CD4-positive, alpha-beta T cell (primary cell): ENCODE measurements around the gene STARD8. TPM values are rescaled to one million over a fixed set of nuclear protein-coding genes. Genes with fewer than 3 reads are reported as not detected.

Experiments
- ATAC-seq: fragments of 200-7000 bp; cut with Tn5 transposase; one replicate; pipeline ENCODE4 v1.10.0; 2022; ENCODE audit warnings: mild to moderate bottlenecking; ENCODE audit not compliant: poor library complexity
- CTCF ChIA-PET: fragments of 350-600 bp; sonication (Branson Sonifier 250); formaldehyde crosslinking; loops from one replicate; lab custom pipeline; 2021; ENCODE audit warnings: antibody characterized with exemption, inconsistent platforms; lab: Charles Lee
- POLR2A ChIA-PET: fragments of 350-600 bp; sonication (Branson Sonifier 250); formaldehyde crosslinking; loops from one replicate; lab custom pipeline; 2021; ENCODE audit warnings: antibody characterized with exemption, inconsistent platforms; lab: Charles Lee
- DNase-seq, 14 experiments: peaks; one replicate each; pipeline ENCODE4 v3.0.0-alpha.2; 2013 to 2020; ENCODE audit warnings: mixed read lengths in 2 of 14
- H3K27ac ChIP-seq, 2 donors: one replicate each; pipeline versions ENCODE4 v1.5.1 to v1.7.0; 2013; ENCODE audit warnings: low read length in 2 of 2, low read depth in 1 of 2, mild to moderate bottlenecking in 1 of 2
- H3K27me3 ChIP-seq, 2 experiments: 1 replicate in 1 of 2; 2 replicates in 1 of 2; pipeline versions ENCODE4 v1.6.1 to v1.7.0; 2013; ENCODE audit warnings: low read length in 2 of 2, control low read depth in 1 of 2, mild to moderate bottlenecking in 1 of 2, moderate library complexity in 1 of 2; ENCODE audit not compliant: insufficient read depth in 2 of 2, control insufficient read depth in 1 of 2
- H3K36me3 ChIP-seq: one replicate; pipeline ENCODE4 v1.6.1; 2013; ENCODE audit warnings: low read length, control low read depth; ENCODE audit not compliant: insufficient read depth
- H3K4me1 ChIP-seq: one replicate; pipeline ENCODE4 v1.6.1; 2013; ENCODE audit warnings: low read length, control low read depth; ENCODE audit not compliant: insufficient read depth
- H3K4me3 ChIP-seq: one replicate; pipeline ENCODE4 v1.5.1; 2013; ENCODE audit warnings: mild to moderate bottlenecking, low read length, moderate library complexity
- H3K9me3 ChIP-seq, 2 experiments: 1 replicate in 1 of 2; 2 replicates in 1 of 2; pipeline versions ENCODE4 v1.6.1 to v1.7.0; 2013; ENCODE audit warnings: low read length in 2 of 2, mild to moderate bottlenecking in 2 of 2, control low read depth in 1 of 2, moderate library complexity in 1 of 2; ENCODE audit not compliant: control insufficient read depth in 1 of 2, insufficient read depth in 1 of 2
- H3K27ac Mint-ChIP-seq: one replicate; pipeline ENCODE4 v1.8.0; 2020; ENCODE audit warnings: mixed read lengths
- H3K27me3 Mint-ChIP-seq: one replicate; pipeline ENCODE4 v1.8.0; 2021; ENCODE audit warnings: mixed read lengths
- H3K36me3 Mint-ChIP-seq: one replicate; pipeline ENCODE4 v1.8.0; 2021; ENCODE audit warnings: low read depth, mixed read lengths
- H3K4me1 Mint-ChIP-seq: one replicate; pipeline ENCODE4 v1.8.0; 2021; ENCODE audit warnings: low read depth, mixed read lengths
- H3K4me3 Mint-ChIP-seq: one replicate; pipeline ENCODE4 v1.8.0; 2020; ENCODE audit warnings: mild to moderate bottlenecking, mixed read lengths
- H3K9me3 Mint-ChIP-seq: one replicate; pipeline ENCODE4 v1.8.0; 2020; ENCODE audit warnings: mixed read lengths
- CTCF ChIP-seq: fragments of 200-600 bp; IDR thresholded peaks from one replicate; pipeline ENCODE4 v1.8.0; 2022; ENCODE audit warnings: antibody characterized with exemption, mild to moderate bottlenecking
- intact Hi-C, 2 experiments: fragments of 100-400 bp; cut with DNase I in 1 of 2; cut with micrococcal nuclease in 1 of 2; formaldehyde crosslinking; loops; one replicate each; pipeline versions ENCODE4 v1.15.1 to v1.9.0; 2023 to 2025; cut with DNase I, micrococcal nuclease
- total RNA-seq, 174 experiments: library from RNA in 2 of 174; stranded (reverse) in 2 of 174; gene quantifications; one replicate each; pipeline ENCODE4 v1.2.3 and lab custom pipeline; 2021 to 2026

STARD8 gene
- total RNA-seq, 2 experiments from 2014 or later, result 0.22 to 0.25 TPM

- Mint-ChIP-seq H3K4me1 (no peaks in the 10 kb centered on the region), H3K27me3 (no peaks in the 10 kb centered on the region), H3K4me3 (no peak overlapping the region), H3K9me3 (no peaks in the 10 kb centered on the region), H3K27ac (no peak overlapping the region), H3K36me3 (no peaks in the 10 kb centered on the region)
- H3K27me3 ChIP-seq, result no peaks in the 10 kb centered on the region
- TF ChIP-seq CTCF, result no peak
- no peaks in the 10 kb centered on the region for H3K4me1 ChIP-seq
- CTCF ChIA-PET, result no interaction called here
- no peaks in the 10 kb centered on the region for H3K36me3 ChIP-seq
- no peak for DNase-seq
- H3K27ac ChIP-seq, result no peak overlapping the region
- intact Hi-C loops, result no loop called here
- ATAC-seq, result no peak
- H3K9me3 ChIP-seq, result no peaks in the 10 kb centered on the region
- POLR2A ChIA-PET, result no interaction called here
- no peak overlapping the region for H3K4me3 ChIP-seq
These were observed 25.3 kb downstream of the STARD8 start for GRCh38 chrX:68672581-68673318.

GRCh38 chrX:68675571-68675970, 28.1 kb downstream of the STARD8 start:
- Mint-ChIP-seq H3K27ac (no peak overlapping the region), H3K9me3 (no peaks in the 10 kb centered on the region), H3K4me1 (no peaks in the 10 kb centered on the region), H3K27me3 (no peaks in the 10 kb centered on the region), H3K4me3 (no peak overlapping the region), H3K36me3 (no peaks in the 10 kb centered on the region)
- Histone ChIP-seq H3K36me3 (no peaks in the 10 kb centered on the region), H3K9me3 (no peaks in the 10 kb centered on the region), H3K27me3 (no peaks in the 10 kb centered on the region), H3K4me3 (no peak overlapping the region), H3K27ac (no peak overlapping the region), H3K4me1 (no peaks in the 10 kb centered on the region)
- no peak for DNase-seq
- intact Hi-C loops, result no loop called here
- TF ChIP-seq CTCF, result no peak
- ChIA-PET CTCF (no interaction called here), POLR2A (no interaction called here)
- no peak for ATAC-seq

- Mint-ChIP-seq H3K27ac (no peak overlapping the region), H3K4me1 (no peaks in the 10 kb centered on the region), H3K36me3 (no peaks in the 10 kb centered on the region), H3K4me3 (no peak overlapping the region), H3K9me3 (no peaks in the 10 kb centered on the region), H3K27me3 (no peaks in the 10 kb centered on the region)
- no peak overlapping the region for H3K4me3 ChIP-seq
- TF ChIP-seq CTCF, result no peak
- ChIA-PET CTCF (no interaction called here), POLR2A (no interaction called here)
- intact Hi-C loops, result no loop called here
- no peak overlapping the region for H3K27ac ChIP-seq
- H3K9me3 ChIP-seq, result no peaks in the 10 kb centered on the region
- ATAC-seq, result no peak
- no peak for DNase-seq
- H3K36me3 ChIP-seq, result no peaks in the 10 kb centered on the region
- no peaks in the 10 kb centered on the region for H3K27me3 ChIP-seq
- H3K4me1 ChIP-seq, result no peaks in the 10 kb centered on the region
These were observed 28.9 kb downstream of the STARD8 start for GRCh38 chrX:68676335-68676734.
